ENCODE results near the gene ARAF.

ARAF gene

DNA sequence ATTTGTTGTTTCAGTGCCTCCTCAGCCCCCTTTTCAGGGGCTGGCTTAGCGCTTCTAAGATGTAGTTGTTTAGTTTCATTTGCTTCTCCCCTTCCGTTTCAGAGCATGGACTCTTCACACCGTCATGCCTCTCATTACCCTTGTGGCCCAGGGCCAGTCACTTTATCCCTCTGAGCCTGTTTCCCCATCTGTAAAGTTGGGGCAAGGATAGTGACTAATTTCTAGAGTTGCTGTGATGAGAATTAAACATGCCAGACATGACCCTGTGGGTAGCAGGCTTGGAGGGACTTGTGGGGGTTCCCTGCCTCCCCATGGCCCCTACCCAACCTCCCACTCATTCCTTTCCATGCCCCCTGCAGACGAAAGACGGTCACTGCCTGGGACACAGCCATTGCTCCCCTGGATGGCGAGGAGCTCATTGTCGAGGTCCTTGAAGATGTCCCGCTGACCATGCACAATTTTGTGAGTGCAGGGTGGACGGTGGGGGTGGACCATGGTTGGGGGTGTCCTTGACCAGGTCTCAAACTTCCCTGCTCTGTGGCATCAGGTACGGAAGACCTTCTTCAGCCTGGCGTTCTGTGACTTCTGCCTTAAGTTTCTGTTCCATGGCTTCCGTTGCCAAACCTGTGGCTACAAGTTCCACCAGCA lies 3.6 kb downstream of the ARAF start:
- DNase-seq (ENCODE audit: low read depth): no peak

DNA sequence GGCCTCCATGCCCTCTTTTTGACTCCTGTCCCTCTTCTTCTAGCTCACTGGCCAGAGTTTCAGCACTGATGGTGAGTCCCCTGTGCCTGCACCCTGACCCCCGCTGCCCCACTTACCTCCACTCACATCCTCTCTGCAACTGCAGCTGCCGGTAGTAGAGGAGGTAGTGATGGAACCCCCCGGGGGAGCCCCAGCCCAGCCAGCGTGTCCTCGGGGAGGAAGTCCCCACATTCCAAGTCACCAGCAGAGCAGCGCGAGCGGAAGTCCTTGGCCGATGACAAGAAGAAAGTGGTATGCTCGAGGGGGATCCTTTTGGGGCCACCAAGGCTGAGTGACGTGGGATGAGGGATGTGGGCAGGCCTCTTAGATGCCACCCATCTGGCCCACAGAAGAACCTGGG lies 5.8 kb downstream of the ARAF start:
- no peak for DNase-seq (ENCODE audit: low read depth)

DNA sequence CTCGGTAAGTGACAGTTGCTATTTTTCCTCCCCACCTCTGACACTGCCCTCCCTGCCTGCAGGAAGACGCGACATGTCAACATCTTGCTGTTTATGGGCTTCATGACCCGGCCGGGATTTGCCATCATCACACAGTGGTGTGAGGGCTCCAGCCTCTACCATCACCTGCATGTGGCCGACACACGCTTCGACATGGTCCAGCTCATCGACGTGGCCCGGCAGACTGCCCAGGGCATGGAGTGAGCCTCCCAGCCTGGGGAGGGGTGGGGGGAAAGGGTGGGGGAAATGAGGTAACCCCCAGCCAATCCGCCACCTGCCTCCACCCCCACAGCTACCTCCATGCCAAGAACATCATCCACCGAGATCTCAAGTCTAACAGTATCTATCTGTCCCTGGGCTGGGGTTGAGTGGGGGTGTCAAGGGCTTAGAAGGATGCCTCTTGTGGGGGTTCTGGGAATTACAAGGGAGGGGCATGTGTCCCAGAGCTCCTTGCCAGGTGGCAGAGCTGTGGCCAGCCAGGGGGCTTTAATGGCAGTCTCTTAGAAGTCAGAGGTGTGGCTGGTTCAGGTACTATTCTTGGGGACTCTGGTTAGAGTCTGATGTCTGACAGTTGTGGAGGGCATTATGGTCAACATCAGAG lies 7.8 kb downstream of the ARAF start:
- DNase-seq (ENCODE audit: low read depth): no peak

DNA sequence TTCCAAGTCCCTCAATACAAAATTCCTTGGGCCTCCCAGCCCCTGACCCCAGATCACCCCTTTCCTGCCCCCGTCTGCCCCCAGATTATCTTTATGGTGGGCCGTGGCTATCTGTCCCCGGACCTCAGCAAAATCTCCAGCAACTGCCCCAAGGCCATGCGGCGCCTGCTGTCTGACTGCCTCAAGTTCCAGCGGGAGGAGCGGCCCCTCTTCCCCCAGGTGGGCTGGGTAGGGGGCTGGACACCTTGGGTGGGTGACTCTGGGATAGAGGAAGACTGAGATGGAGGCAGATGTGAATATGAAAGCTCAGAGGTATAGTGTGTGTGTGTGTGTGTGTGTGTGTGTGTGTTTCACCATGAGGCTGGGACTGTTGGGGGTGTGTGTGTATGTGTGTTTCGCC lies 9.8 kb downstream of the ARAF start:
- no peak for DNase-seq (ENCODE audit: low read depth)

DNA sequence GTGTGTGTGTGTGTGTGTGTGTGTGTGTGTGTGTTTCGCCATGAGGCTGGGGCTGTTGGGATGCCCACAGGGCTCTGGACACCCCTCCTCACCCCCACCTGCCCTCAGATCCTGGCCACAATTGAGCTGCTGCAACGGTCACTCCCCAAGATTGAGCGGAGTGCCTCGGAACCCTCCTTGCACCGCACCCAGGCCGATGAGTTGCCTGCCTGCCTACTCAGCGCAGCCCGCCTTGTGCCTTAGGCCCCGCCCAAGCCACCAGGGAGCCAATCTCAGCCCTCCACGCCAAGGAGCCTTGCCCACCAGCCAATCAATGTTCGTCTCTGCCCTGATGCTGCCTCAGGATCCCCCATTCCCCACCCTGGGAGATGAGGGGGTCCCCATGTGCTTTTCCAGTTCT lies 10.2 kb downstream of the ARAF start:
- DNase-seq (ENCODE audit: low read depth): no peak

DNA sequence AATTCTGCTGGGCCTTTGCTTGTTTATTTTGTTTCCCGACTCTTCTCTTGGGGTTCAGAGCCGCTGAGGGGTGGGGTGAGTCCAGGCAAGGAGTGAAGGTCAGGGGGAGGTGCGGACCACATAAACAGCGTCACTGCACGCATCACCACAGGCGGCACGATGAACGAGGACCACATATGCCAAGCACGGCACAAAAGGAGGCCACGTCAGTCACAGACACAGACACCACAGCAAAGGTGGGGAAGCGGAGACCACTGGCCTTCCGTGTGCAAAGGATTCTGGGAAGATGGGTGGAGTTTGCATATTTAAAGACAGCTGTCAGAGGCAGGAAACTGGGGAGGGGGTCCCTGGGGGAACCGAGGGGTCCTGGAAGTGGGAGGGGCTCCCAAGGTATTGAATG lies 10.9 kb downstream of the ARAF start:
- DNase-seq (ENCODE audit: low read depth): no peak

DNA sequence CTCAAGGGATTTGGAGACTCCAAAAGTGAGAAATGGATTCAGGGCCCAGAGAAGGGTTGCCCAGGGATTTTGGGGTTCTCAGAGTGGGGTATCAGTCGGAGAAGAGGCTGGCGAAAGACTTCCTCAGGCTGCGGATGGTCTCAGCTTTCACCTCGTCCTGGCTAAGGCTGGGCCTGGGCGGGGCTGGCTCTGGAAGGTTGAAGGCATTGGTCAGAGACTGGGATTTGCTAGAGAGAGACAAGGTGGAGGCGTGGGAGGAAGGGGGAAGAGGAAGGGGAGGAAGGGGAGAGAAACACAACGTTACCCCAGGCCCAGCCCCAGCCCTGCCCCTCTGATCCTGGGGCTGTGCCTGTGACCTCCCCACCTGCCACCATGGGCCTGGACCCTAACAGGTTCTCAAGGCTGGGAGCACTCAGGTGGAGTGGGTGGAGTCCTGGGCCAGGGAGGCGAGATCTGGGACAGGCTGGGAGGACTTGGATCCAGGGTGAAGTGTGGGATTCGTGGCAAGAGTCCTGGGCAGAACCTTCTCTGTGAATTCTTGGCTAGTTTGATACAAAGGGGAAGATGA lies 11.9 kb downstream of the ARAF start:
- DNase-seq (ENCODE audit: low read depth): no peak

DNA sequence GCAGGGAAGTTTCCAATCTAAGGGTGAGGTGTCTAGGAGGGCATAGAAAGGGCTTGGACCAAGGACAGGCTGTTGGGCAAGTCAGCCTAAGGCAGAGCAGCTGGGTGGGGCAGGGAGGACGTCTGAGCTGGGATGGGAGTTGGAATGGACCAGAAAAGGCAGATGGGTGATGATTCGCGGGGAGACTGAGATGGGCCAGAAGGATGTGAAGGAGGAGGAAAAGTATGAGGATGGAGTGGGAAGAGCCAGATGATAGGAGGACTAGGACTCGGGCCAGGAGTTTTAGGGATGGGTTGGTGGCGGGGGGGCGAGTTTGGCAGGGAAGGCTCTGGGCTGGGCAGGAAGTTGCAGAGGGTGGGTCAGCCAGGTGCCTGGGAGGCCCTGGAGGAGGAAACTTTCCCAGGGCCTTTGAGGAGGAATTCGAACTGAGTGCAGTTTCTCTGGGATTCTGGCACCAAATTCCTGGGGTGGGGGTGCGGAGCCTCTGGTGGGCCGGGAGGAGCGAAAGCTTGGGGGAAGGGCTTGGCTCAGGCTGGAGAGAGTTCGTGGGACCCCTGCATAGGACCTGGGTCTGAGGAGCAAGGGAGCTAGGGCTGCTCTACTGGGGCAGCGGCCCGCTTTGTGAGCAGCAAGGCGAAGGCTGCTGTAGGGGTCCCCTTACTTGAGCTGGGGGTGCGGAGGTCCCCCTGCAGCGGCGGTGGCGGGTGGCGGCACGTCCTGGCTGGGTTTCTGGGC lies 12.5 kb downstream of the ARAF start:
- no peak for DNase-seq (ENCODE audit: low read depth)

DNA sequence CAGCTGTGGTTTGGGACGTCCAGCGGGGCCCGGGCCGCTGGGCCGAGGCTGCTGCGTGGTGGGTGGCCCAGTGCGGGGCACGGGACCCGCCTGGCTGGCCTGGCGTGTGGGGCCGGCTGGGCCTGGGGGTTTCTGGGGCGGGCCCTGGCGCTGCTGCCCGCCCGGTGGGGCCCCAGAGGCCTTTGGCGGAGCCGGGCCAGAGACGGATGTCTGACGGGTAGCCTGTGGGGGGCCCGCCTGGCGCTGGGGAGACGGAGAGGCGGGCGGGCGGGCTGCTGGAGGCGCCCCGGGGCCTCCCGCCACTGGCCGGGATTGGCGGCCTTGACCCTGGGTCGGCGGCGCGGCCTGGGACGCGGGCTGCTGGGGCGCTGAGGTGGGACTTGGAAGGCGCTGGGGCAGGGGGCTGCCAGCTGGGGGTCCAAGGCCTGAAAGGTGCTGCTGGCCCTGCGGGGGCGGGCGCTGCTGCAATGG lies 13.1 kb downstream of the ARAF start:
- DNase-seq (ENCODE audit: low read depth): no peak

DNA sequence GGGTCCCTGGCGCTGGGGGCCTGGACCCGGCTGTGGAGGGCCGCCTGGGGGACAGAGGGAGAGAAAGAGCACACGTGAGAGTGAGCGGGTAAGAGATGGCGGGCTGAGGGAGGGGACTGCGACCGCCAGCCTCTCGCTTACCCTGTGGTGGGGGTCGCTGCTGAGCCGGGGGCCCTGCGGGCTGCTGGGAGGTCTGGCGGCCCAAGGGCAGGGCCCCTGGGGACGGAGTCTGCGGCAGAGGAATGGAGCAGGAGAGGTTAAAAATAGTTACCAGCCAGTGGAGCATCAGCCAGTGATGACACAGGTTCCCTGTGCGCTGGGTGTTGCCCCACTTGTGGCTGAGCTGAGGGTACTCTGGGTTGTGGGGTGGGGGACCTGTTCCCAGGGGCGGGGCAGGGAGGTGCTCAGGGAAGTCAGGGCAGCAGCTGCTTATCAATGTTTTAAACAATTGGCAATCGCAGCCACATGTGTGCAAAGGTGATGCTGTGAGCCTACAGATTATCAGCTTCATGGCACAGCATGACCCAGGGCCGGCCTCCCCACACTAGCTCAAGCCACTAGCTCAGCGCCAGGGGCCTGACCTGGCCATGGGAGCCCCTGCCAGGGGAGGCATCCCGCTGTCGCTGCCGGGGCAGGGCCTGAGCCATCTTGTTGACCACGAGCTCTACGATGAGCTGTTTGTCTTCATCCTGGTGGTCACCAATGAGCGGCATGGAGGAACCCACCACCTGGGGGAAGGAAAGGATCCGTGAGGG lies 13.7 kb downstream of the ARAF start:
- DNase-seq (ENCODE audit: low read depth): no peak

DNA sequence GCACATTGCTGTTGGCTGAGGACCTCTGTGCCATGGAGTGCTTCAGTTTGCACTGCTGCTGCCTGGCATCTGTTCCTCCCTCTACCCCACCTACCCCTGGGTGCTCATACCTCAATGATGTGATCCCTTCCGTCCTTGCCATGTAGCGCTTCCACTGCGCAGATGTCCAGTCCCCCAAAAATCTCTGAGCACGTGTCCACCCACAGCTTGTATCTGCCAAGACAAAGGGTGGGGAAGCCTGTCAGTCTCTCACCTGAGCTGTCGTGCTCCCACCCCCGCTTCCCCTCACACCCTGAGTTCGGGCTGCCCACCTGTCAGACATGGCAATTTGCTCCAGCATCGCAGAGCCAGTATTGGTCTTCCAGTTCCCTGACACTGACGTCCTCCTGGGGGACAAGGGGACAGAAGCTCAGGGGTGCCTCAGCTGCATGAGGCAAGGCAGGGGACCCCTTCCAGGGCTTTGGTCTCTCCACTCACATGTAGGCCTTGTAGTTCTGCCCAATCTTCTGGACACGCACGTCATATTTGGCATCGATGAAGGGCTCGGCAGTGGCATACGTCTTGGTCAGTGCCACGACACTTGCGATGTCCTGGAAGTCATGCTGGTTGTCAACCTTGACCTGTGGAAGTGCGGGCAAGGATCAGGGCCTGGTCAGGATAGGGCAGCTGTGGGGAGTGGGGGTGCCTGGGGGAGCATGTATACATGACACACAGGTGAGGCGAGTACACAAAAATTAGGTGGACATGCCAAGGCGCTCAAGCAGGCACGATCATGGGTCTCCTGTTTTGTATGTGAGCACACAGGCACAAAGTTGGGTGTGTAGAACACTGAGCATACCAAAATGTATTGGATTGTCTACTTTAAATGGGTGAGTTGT lies 15.3 kb downstream of the ARAF start:
- no peak for DNase-seq (ENCODE audit: low read depth)

DNA sequence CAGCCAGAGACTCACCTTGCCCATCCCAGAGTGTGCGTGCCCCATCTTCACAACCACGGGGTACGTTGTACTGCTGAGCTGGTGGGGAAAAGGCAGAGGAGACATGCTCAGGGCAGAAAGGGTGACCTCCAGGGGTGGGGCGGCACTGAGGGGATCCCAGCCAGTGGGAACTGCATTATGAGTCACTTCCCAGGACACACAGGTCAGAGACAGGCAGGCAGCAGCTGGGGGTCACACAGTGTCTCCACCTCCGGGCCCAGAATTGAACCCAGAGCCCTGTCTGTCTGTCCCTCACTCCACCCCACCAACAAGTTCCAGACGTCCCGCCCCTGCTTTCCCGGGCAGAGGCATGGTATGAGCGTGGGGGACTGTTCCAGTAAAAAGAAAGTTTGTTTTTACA lies 16.4 kb downstream of the ARAF start:
- DNase-seq (ENCODE audit: low read depth): no peak

DNA sequence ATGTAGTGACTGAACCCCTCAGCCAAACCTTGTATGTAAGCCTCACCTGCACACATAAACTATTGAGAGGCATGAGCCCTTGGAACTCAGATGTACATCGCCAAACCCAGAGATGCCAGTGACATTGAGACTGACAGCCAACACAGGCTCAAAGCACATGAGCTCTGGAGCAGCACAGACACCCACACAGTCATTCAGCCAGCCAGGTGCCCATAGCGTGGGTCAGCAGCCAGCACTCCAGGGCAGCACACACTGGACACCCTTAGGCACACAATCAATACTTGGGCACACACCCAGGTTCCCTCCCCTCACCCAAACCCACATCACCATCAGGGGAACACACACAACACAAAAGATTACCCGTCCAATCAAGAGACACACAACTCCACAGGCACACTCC lies 16.9 kb downstream of the ARAF start:
- DNase-seq (ENCODE audit: low read depth): no peak

DNA sequence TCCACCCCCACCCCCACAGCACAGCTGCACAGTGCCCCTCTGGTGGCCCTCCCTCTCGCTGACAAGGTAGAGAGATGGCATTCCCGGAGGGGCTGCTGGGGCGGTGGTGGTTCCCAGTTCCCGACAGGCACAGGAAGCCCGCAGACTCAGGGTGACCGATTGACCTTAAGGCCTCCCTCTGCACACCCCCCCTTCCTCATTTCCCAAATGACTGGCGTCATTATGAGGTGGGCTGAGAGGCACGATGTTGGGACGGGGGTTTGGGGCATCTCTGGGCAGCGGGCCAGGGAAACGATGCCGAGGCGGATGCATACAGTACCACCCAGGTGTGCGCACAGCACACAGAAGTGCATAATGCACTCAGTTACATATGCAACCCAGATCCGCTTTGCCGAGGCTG lies 17.7 kb downstream of the ARAF start:
- no peak for DNase-seq (ENCODE audit: low read depth)

DNA sequence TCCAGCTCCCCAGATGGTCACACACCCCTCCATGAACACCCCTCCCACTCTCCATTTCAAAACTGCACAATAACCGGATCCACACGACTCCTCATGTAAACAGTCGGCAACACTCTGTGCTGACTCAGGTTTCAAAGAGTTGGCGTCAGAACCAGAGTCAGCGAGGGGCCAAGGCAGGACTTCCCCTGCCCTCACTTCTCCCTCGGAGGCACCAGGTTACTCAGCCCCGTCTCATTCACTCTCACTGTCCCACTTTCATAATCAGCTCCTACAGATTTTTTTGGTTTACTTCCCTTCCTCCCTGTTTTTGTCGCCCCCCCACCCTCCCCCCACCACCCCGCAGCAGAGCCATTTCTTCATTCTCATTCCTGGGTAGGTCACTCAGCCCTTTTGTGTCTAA lies 18.5 kb downstream of the ARAF start:
- DNase-seq (ENCODE audit: low read depth): peak; percentile 37

DNA sequence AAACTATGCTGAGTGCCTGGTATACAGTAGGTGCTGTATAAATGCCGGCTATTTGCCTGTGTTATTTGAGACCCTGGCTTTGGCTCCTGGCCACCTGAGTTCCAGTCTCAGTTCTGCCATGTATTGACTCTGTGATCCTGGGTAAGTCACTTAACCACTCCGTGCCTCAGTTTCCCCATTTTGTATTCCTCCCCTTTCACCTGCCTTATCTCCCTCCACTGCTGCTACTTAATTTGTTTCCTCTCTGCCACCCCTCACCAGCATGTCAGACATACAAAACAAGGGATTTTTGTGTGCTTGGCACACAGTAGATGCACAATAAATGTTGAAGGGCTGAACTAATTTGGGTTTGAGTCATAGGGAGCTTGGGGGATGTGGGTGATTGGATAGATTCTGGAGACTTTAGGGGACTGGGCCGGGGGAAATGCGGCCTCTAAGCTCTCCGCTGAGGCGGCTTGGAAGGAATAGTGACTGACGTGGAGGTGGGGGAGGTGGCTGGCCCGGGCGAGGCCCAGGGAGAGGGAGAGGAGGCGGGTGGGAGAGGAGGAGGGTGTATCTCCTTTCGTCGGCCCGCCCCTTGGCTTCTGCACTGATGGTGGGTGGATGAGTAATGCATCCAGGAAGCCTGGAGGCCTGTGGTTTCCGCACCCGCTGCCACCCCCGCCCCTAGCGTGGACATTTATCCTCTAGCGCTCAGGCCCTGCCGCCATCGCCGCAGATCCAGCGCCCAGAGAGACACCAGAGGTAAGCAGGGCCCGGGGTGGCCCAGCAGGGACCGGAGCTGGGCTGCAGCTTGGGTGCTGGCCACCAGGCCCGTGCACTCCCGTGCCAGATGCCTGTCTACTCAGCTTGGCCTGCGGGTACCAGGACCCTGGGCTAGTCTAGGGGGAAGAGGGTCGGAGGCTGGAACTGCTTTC lies 21.0 kb downstream of the ARAF start, which contains the start of gene TIMP1:
Gene TIMP1 (plus strand): TSS at position 706 of the 917 bp plus-strand sequence. CDS start 980 bp downstream, outside the sequence.
- peak; percentile 74 for DNase-seq (ENCODE audit: low read depth)

DNA sequence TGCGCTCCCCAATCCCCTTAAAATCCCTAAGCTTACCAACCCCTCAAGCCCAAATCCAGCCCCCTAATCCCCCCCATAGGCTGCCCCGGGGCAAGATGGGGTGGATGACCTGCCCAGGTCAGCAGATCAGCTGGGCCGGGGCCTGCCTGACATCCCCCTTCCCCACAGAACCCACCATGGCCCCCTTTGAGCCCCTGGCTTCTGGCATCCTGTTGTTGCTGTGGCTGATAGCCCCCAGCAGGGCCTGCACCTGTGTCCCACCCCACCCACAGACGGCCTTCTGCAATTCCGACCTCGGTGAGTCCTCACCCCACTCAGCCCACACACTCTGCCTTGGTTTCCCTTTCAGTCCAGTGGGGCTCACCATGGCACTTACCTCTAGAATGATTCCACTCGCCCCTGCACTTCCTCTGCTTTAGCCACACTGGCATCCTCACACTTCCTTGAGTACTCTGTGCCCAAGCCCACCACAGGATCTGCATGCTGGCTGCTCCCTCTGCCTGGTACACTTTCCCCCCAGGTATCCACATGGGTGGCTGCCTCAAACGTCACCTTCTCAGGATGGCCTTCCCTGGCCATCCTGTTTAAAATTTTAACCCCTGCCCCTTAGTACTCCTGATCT lies 22.3 kb downstream of the ARAF start:
- DNase-seq (ENCODE audit: low read depth): no peak

DNA sequence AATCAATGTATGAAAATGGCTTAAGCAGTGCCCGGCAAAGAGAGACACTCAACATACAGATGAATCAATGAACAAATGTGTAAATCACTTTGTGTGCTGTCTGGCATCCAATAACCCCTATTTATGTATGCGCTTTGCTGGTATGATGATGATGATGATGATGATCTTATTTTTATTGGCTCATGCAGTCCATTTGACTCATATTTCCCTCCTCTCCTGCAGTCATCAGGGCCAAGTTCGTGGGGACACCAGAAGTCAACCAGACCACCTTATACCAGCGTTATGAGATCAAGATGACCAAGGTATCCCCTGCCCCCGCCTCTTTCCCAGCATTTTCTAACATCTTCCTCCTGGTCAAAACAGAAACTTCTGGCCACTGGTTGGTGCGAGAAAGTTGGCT lies 23.7 kb downstream of the ARAF start:
- DNase-seq (ENCODE audit: low read depth): no peak

DNA sequence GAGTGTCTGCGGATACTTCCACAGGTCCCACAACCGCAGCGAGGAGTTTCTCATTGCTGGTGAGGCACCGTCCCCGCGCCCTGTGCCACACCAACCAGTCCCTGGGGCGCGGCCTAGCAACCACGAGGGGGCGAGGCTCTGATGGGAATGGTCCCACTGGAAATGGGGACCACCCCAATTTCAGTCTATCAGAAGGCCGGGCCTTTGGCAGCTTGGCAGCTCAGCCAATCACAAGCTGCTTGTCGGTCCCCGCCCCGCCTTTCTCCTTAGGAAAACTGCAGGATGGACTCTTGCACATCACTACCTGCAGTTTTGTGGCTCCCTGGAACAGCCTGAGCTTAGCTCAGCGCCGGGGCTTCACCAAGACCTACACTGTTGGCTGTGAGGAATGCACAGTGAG lies 24.3 kb downstream of the ARAF start:
- no peak for DNase-seq (ENCODE audit: low read depth)

Data from activated T-helper 9 cell treated with anti-CD3 and anti-CD28 coated beads, Interleukin-2, amount 50 U/mL, for 16 hours (primary cell).